ENCODE measurements around the gene SELENBP1.

SELENBP1 gene

GRCh38 chr1:151343587-151343986 is 28.9 kb downstream of the SELENBP1 start:
- DNase-seq (ENCODE audit: low read depth in 2 of 2) = no peak

- DNase-seq (ENCODE audit: low read depth in 2 of 2) = no peak
These were observed 29.9 kb downstream of the SELENBP1 start for GRCh38 chr1:151342569-151342968.

GRCh38 chr1:151342021-151342420 is 30.5 kb downstream of the SELENBP1 start:
- DNase-seq (ENCODE audit: low read depth in 2 of 2) = no peak

GRCh38 chr1:151340870-151341754 is 31.4 kb downstream of the SELENBP1 start:
- DNase-seq (ENCODE audit: low read depth in 2 of 2) = peak; percentile 13 to 17

- DNase-seq (ENCODE audit: low read depth in 2 of 2) = no peak
These were observed 35.9 kb downstream of the SELENBP1 start for GRCh38 chr1:151336556-151336955.

- DNase-seq (ENCODE audit: low read depth in 2 of 2) = no peak
These were observed 37.7 kb downstream of the SELENBP1 start for GRCh38 chr1:151334822-151335221.

- no peak for DNase-seq (ENCODE audit: low read depth in 2 of 2)
These were observed 44.4 kb downstream of the SELENBP1 start for GRCh38 chr1:151327903-151328674.

- DNase-seq (ENCODE audit: low read depth in 2 of 2) = peak; percentile 68 to 81
These were observed 45.1 kb downstream of the SELENBP1 start, which contains the start of gene PI4KB for GRCh38 chr1:151327223-151327902. Gene PI4KB (minus strand): TSS chr1:151327416. CDS start chr1:151316481, 10,935 bp downstream.

GRCh38 chr1:151326619-151327222 is 45.8 kb downstream of the SELENBP1 start:
- DNase-seq (ENCODE audit: low read depth in 2 of 2) = peak; percentile 36 to 38

- DNase-seq (ENCODE audit: low read depth in 2 of 2) = no peak
These were observed 46.7 kb downstream of the SELENBP1 start for GRCh38 chr1:151325646-151326429.

- DNase-seq (ENCODE audit: low read depth in 2 of 2) = no peak
These were observed 47.3 kb downstream of the SELENBP1 start for GRCh38 chr1:151325231-151325630.

- DNase-seq (ENCODE audit: low read depth in 2 of 2) = no peak
These were observed 48.0 kb downstream of the SELENBP1 start for GRCh38 chr1:151324390-151324930.

- DNase-seq (ENCODE audit: low read depth in 2 of 2) = no peak
These were observed 53.5 kb downstream of the SELENBP1 start for GRCh38 chr1:151318975-151319374.

GRCh38 chr1:151315565-151316235 is 56.8 kb downstream of the SELENBP1 start:
- DNase-seq (ENCODE audit: low read depth in 2 of 2) = no peak

All from stimulated activated CD8-positive, alpha-beta memory T cell treated with anti-CD3 and anti-CD28 coated beads, Interleukin-2, amount 100 ng/mL, for 48 hours (primary cell).